Measurements from ENCODE around the gene ASB18. TPM values are rescaled to one million over a fixed set of nuclear protein-coding genes. Genes with fewer than 3 reads are reported as not detected.

ASB18 gene
- total RNA-seq, 1 experiment from 2014 or later = not detected

DNA sequence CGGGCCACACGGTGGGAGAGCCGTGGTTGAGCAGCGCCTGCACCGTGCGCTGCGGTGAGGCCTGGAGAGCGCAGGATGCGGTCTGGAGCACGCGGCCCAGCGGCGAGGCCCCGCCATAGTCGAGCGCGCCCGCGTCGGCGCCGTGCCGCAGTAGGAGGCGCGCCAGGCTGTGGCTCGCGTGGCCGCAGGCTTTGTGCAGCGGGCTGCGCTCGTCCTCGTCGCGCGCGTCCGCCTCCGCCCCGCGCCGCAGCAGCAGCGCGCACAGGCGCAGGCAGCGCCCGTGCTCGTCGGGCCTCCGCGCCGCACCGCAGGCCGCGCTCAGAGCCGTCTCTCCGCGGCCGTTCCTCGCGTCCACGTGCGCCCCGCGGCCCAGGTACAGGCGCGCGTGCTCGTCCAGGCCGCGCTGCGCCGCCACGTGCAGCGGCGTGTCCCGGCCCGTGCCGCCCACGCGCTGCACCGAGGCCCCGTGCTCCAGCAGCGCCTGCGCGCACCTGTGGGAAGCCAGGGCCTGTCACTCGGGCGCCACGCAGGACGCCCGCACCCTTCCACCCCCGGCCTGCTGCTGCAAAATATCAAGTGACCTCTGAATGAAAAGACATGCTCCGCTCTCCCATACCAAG, 49.7 kb downstream of the ASB18 start:
- no peaks in the 10 kb centered on the region for H3K36me3 Mint-ChIP-seq
- no peaks in the 10 kb centered on the region for H3K9me3 Mint-ChIP-seq
- H3K27me3 Mint-ChIP-seq (ENCODE audit: low read depth) = no peaks in the 10 kb centered on the region
- ChIA-PET CTCF (interaction anchor here (1.2 kb wide), 1 partner anchor 225 kb away, joined by 3 read pairs; no protein-coding TSS in a partner anchor), POLR2A (no interaction called here)
- peaks cover 14% of the 10 kb centered on the region for H3K4me1 Mint-ChIP-seq
- ATAC-seq (no peak), DNase-seq (ENCODE audit: low spot score) (no peak)
- no peak overlapping the region for H3K27ac Mint-ChIP-seq
- no peak overlapping the region for H3K4me3 Mint-ChIP-seq
- TF ChIP-seq ZBTB43 (CRISPR knock-in tag; IDR thresholded peaks at IDR 0.05) (no peak), CBFB (CRISPR knock-in tag; IDR thresholded peaks at IDR 0.05; ENCODE audit: low read depth) (no peak), FOXK1 (CRISPR knock-in tag; IDR thresholded peaks at IDR 0.05) (no peak), E2F5 (CRISPR knock-in tag; IDR thresholded peaks at IDR 0.05) (no peak), ETV6 (CRISPR knock-in tag; IDR thresholded peaks at IDR 0.05) (no peak), GRHL2 (CRISPR knock-in tag; IDR thresholded peaks at IDR 0.05; ENCODE audit: insufficient replicate concordance, severe bottlenecking) (no peak), ZNF263 (CRISPR knock-in tag; IDR thresholded peaks at IDR 0.05; ENCODE audit: low read depth) (no peak), SMAD4 (CRISPR knock-in tag; IDR thresholded peaks at IDR 0.05) (no peak), ELF4 (CRISPR knock-in tag; IDR thresholded peaks at IDR 0.05; ENCODE audit: low read depth) (no peak), MLX (CRISPR knock-in tag; IDR thresholded peaks at IDR 0.05) (no peak), JUN (CRISPR knock-in tag; IDR thresholded peaks at IDR 0.05) (no peak)
- TF ChIP-seq, protein P1, sequence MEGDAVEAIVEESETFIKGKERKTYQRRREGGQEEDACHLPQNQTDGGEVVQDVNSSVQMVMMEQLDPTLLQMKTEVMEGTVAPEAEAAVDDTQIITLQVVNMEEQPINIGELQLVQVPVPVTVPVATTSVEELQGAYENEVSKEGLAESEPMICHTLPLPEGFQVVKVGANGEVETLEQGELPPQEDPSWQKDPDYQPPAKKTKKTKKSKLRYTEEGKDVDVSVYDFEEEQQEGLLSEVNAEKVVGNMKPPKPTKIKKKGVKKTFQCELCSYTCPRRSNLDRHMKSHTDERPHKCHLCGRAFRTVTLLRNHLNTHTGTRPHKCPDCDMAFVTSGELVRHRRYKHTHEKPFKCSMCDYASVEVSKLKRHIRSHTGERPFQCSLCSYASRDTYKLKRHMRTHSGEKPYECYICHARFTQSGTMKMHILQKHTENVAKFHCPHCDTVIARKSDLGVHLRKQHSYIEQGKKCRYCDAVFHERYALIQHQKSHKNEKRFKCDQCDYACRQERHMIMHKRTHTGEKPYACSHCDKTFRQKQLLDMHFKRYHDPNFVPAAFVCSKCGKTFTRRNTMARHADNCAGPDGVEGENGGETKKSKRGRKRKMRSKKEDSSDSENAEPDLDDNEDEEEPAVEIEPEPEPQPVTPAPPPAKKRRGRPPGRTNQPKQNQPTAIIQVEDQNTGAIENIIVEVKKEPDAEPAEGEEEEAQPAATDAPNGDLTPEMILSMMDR (IDR thresholded peaks at IDR 0.05) = no peak

DNA sequence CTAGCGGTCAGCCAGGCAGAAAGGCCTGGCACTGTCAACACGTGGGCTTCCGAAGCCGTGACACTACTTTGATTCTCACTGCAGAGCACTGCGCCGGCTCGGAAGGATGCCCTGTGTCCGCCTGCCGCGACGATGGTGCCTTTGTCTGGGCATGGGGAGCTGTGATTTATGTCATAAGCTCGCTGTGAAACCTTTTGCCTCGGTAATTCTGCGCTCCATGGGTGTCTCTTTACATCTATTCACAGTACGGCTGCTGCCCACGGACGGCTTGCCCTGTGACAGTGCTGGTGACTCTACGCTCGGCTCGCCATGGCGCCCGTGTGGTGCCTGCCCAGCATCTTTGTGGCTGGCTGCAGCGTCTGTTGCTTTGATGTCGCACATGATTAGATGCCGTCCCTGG, 52.9 kb downstream of the ASB18 start:
- H3K4me3 Mint-ChIP-seq = no peak overlapping the region
- ATAC-seq = no peak
- peaks cover 18% of the 10 kb centered on the region for H3K4me1 Mint-ChIP-seq
- ChIA-PET POLR2A (no interaction called here), CTCF (no interaction called here)
- H3K27me3 Mint-ChIP-seq (ENCODE audit: low read depth) = no peaks in the 10 kb centered on the region
- no peak overlapping the region for H3K27ac Mint-ChIP-seq
- no peaks in the 10 kb centered on the region for H3K9me3 Mint-ChIP-seq
- no peaks in the 10 kb centered on the region for H3K36me3 Mint-ChIP-seq
- DNase-seq (ENCODE audit: low spot score) = no peak
- TF ChIP-seq, protein P2, sequence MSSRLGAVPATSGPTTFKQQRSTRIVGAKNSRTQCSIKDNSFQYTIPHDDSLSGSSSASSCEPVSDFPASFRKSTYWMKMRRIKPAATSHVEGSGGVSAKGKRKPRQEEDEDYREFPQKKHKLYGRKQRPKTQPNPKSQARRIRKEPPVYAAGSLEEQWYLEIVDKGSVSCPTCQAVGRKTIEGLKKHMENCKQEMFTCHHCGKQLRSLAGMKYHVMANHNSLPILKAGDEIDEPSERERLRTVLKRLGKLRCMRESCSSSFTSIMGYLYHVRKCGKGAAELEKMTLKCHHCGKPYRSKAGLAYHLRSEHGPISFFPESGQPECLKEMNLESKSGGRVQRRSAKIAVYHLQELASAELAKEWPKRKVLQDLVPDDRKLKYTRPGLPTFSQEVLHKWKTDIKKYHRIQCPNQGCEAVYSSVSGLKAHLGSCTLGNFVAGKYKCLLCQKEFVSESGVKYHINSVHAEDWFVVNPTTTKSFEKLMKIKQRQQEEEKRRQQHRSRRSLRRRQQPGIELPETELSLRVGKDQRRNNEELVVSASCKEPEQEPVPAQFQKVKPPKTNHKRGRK (CRISPR knock-in tag; IDR thresholded peaks at IDR 0.05; ENCODE audit: borderline replicate concordance) = no peak
- TF ChIP-seq TEAD4 (CRISPR knock-in tag; IDR thresholded peaks at IDR 0.05) (no peak), GTF2I (CRISPR knock-in tag; conservative IDR thresholded peaks at IDR 0.05) (no peak), FOXP1 (CRISPR knock-in tag; IDR thresholded peaks at IDR 0.05; ENCODE audit: borderline replicate concordance) (no peak), NR3C1 (CRISPR knock-in tag; conservative IDR thresholded peaks at IDR 0.05; ENCODE audit: low read depth) (no peak), ZNF219 (CRISPR knock-in tag; IDR thresholded peaks at IDR 0.05; ENCODE audit: borderline replicate concordance) (no peak), ETV6 (CRISPR knock-in tag; IDR thresholded peaks at IDR 0.05) (no peak), ZBTB43 (CRISPR knock-in tag; IDR thresholded peaks at IDR 0.05) (no peak), ELF4 (CRISPR knock-in tag; IDR thresholded peaks at IDR 0.05; ENCODE audit: low read depth) (no peak), HMGA2 (CRISPR knock-in tag; IDR thresholded peaks at IDR 0.05) (no peak), NFE2L1 (CRISPR knock-in tag; IDR thresholded peaks at IDR 0.05) (no peak), CREM (CRISPR knock-in tag; IDR thresholded peaks at IDR 0.05) (no peak)
- TF ChIP-seq, protein P3, sequence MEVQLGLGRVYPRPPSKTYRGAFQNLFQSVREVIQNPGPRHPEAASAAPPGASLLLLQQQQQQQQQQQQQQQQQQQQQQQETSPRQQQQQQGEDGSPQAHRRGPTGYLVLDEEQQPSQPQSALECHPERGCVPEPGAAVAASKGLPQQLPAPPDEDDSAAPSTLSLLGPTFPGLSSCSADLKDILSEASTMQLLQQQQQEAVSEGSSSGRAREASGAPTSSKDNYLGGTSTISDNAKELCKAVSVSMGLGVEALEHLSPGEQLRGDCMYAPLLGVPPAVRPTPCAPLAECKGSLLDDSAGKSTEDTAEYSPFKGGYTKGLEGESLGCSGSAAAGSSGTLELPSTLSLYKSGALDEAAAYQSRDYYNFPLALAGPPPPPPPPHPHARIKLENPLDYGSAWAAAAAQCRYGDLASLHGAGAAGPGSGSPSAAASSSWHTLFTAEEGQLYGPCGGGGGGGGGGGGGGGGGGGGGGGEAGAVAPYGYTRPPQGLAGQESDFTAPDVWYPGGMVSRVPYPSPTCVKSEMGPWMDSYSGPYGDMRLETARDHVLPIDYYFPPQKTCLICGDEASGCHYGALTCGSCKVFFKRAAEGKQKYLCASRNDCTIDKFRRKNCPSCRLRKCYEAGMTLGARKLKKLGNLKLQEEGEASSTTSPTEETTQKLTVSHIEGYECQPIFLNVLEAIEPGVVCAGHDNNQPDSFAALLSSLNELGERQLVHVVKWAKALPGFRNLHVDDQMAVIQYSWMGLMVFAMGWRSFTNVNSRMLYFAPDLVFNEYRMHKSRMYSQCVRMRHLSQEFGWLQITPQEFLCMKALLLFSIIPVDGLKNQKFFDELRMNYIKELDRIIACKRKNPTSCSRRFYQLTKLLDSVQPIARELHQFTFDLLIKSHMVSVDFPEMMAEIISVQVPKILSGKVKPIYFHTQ (CRISPR knock-in tag; IDR thresholded peaks at IDR 0.05) = no peak
- TF ChIP-seq, protein P4, sequence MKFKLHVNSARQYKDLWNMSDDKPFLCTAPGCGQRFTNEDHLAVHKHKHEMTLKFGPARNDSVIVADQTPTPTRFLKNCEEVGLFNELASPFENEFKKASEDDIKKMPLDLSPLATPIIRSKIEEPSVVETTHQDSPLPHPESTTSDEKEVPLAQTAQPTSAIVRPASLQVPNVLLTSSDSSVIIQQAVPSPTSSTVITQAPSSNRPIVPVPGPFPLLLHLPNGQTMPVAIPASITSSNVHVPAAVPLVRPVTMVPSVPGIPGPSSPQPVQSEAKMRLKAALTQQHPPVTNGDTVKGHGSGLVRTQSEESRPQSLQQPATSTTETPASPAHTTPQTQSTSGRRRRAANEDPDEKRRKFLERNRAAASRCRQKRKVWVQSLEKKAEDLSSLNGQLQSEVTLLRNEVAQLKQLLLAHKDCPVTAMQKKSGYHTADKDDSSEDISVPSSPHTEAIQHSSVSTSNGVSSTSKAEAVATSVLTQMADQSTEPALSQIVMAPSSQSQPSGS (CRISPR knock-in tag; IDR thresholded peaks at IDR 0.05; ENCODE audit: borderline replicate concordance, low read depth) = no peak

Measured in WTC11 (cell line).